GM19239 (cell line): ENCODE results near the gene DMRTC2.
"Not testable (repeated sequence)": the region's sequence is repeated elsewhere in the genome, so short reads cannot be mapped to it uniquely, and the experiment has no call there.

Experiments used
- DNase-seq: peaks from one replicate; pipeline ENCODE4 v3.0.0; 2011; ENCODE audit warnings: low spot score; ENCODE audit not compliant: insufficient read length
- FAIRE-seq: peaks from 2 replicates; lab custom pipeline; 2011; peaks lifted over from hg19 to GRCh38; lab: Jason Lieb, UNC

The DMRTC2 gene

DNA sequence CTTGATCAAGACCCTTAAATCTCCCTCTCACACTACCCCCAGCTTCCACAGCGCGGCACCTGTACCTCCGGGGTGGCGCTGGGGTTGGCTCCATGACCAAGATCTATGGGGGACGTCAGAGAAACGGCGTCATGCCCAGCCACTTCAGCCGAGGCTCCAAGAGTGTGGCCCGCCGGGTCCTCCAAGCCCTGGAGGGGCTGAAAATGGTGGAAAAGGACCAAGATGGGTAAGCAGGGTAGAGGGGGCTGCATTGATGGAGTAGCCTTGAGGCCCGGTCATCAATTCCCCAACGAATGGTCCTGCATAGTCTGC is 24.1 kb downstream of the DMRTC2 start:
- DNase-seq (no peak), FAIRE-seq (no peak)

- DNase-seq: no peak
- no peak for FAIRE-seq
These were observed 24.6 kb downstream of the DMRTC2 start for GRCh38 chr19:41869374-41869955.

DNA sequence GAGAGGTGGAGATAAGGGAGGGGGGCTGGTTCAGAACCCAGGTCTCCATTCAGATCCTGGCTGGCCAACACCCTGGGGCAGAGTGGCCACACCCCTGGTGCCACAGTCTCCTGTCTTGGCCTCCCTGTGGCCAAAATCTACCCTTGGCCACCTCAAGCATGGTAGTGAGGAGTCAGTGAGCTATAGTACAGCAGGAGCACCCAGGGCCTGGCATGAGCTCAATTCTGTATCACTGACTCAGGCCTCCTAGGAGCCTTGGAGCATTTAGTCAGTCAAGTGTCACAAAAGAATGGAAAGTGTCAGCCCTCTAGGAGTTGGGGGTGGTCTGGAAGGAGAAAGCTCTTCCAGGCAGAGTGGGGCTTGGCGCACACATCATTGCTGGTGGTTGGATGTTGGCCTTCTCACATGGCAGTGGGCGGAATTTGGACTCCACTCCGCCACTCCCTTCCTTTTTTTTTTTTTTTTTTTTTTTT is 25.6 kb downstream of the DMRTC2 start:
- FAIRE-seq (no peak), DNase-seq (no peak)

- peak; percentile 63 for DNase-seq
These were observed 26.9 kb downstream of the DMRTC2 start for GRCh38 chr19:41871573-41872383.

GRCh38 chr19:41872384-41872774 is 27.5 kb downstream of the DMRTC2 start:
- DNase-seq (no peak), FAIRE-seq (peak; percentile 75)

More at GRCh38 chr19:41871573-41872383, 26.9 kb downstream of the DMRTC2 start:
- FAIRE-seq: peak; percentile 96

DNA sequence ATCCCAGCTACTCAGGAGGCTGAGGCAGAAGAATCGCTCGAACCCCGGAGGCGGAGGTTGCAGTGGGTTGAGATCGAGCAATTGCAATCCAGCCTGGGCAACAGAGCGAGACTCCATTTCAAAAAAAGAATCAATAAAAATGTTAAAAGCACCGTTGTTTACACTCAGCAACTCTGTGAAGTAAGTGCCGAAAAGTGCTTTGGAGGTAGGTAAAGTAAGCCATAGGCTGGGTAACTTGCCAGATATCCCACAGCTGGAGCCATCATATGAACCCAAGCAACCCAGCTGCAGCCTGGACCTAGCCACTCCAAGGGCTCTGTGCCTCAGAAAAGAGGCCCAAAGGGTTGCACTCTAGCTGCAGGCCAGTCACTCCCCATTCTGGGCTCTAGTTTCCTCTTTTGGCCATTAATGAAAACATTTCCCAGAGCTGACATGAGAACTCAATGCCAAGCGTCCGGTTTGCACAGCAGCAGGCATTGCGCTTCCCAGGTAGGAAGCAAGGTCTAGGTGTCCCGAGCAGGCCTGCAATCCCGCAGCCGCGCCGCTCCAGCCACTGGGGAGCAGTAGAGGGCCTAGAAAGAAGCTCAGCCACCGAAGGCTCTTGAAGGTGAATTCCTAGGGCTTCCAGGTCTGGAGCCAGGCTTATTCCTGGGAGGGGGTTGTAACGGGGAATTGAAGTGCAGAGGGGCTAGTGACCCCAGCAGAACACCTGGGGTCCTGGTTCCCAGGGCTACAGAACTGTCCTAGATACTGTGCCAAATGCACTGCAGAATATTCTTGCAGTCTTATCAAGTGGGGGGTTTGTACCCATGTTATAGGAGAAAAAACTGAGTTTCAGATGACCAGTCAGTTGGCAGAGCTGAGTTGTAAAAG is 28.2 kb downstream of the DMRTC2 start:
- peak; percentile 91 for FAIRE-seq
- DNase-seq: no peak

DNA sequence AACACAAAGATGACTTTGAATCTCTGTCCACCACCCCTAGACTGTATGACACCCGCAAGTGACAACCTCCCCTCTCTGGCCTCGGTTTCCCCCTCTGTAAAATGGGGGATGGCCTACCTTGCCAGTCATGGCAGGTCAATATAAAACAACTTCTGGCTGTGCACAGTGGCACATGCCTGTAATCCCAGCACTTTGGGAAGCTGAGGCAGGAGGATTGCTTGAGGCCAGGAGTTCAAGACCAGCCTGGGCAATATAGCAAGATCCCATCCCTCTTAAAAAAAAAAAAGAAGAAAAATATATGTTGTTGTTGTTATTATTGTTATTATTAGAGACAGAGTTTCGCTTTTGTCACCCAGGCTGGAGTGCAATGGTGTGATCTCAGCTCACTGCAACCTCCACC is 31.1 kb downstream of the DMRTC2 start:
- not testable (repeated sequence) for FAIRE-seq, DNase-seq

GRCh38 chr19:41876847-41877832 is 32.3 kb downstream of the DMRTC2 start, which contains the start of gene CD79A:
Gene CD79A (plus strand): TSS chr19:41877279. CDS start chr19:41877305, 26 bp downstream.
- peak; percentile 75 for DNase-seq
- FAIRE-seq: peak; percentile 99

- FAIRE-seq (no peak), DNase-seq (no peak)
These were observed 33.4 kb downstream of the DMRTC2 start for GRCh38 chr19:41877916-41878905.

DNA sequence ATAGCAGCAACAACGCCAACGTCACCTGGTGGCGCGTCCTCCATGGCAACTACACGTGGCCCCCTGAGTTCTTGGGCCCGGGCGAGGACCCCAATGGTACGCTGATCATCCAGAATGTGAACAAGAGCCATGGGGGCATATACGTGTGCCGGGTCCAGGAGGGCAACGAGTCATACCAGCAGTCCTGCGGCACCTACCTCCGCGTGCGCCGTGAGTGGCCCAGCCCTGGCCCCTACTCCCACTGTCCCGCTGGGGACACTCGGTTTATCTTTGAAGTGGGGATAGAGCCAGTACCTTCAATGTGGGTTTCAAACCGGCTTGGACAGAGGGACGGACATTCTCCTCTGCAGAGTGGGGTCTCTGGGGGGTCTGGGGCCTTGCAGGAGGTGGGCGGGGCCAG is 34.2 kb downstream of the DMRTC2 start:
- FAIRE-seq: no peak

GRCh38 chr19:41879670-41880328 is 35.0 kb downstream of the DMRTC2 start:
- DNase-seq: no peak

More for the DNA sequence above, 34.2 kb downstream of the DMRTC2 start:
- no peak for DNase-seq

GRCh38 chr19:41880329-41880708 is 35.5 kb downstream of the DMRTC2 start:
- FAIRE-seq (no peak), DNase-seq (no peak)

More at GRCh38 chr19:41879670-41880328, 35.0 kb downstream of the DMRTC2 start:
- FAIRE-seq: no peak

DNA sequence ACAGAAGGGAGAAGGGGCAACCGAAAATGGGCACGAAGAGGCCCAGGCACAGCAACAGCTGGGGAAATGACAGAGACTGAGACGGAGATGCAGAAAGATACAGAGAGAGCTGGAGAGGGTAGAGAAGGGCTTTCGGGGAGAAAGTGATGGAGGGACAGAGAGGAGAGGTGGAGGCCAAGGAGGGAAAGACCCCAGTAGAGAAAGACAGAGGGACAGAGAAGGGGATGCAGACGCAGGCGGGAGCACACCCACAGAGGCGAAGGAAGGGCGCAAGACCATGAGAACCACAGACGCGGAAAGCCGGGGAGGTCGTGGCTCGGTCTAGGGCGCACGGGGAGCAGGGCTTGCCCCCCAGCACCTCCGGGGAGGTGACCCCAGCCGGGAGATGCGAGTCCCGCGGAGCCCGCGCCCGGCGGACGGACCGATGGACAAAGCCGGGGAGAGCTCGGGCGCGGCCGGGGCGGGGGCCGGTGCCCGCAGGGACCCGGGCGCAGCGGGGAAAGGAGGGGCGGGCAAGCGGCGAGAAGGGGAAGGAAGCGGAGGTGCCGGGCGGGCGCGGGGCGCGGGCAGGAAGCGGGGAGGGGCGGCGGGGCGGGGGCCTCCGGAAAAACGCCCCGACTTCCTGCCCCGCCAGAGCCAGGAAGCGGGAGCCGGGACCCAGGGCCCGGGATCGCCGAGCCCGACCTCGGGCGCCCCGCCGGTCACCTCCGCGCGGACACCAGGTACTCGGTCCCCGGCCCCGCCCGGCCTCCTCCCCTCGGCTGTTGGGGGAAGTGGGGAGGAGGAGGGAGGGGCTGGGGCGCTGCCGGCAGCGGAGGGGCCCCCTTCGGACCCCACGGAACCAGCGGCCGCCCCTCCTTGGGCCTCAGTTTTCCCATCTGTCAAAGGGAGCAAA is 38.0 kb downstream of the DMRTC2 start, which contains the start of gene ARHGEF1:
Gene ARHGEF1 (plus strand): TSS at position 617 of the 895 bp plus-strand sequence. CDS start 4,899 bp downstream, outside the sequence.
- DNase-seq (no peak), FAIRE-seq (peak; percentile 82)

GRCh38 chr19:41883463-41883820 is 38.6 kb downstream of the DMRTC2 start:
- FAIRE-seq: no peak

DNA sequence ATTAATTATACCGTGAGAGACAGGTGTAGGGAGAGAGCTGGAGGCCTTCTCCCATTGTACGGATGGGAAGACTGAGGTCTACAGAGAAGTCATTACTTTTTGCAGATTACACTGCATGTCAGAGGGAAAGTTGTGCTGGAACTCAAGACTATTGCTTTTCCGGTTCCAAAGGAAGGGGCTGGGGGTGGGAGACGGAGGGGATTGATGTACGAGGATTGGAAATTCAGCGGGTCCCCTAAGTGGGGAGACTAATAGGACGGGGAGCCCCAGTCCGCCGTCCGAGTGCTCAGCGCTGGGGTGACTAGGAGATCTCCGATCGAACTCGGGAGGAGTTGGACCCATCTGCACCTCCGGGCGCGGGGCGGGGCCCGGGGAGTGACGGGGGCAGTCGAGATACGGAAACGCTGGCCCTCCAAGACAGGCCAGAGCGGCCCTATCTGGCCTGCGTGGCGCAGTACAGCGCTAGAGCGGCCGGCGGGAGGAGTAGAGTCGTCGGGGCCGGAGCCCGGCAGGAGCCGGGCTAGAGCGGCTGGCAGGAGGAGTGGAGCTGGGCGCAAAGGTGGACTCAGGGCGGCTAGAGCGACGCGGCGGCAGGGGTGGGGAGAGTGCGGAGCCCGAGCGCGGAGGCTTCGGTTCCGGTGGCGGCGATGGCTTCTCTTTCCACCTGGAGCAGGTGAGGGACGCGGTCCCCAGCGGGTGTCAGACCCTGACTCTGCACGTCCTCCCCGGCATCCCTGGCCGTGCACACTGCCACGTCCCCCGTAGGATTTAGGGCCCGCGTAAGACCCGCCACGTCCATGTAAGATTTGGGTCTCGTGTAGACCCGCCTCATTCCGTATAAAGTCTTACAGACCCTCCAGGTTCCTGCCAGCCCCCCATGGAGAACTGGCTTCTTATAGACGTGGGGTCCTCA is 39.2 kb downstream of the DMRTC2 start:
- FAIRE-seq: peak; percentile 96

More at GRCh38 chr19:41883463-41883820, 38.6 kb downstream of the DMRTC2 start:
- DNase-seq: no peak

More for the DNA sequence above, 39.2 kb downstream of the DMRTC2 start:
- DNase-seq: peak; percentile 94
